Panc1 (cell line): Measurements from ENCODE around the gene PGS1.

Experiments used
- CTCF ChIP-seq: fragments of 450-650 bp; IDR thresholded peaks from 2 replicates; pipeline ENCODE4 v1.5.1; 2017; ENCODE audit warnings: mild to moderate bottlenecking
- SIN3A ChIP-seq: IDR thresholded peaks from 2 replicates; pipeline ENCODE4 v1.6.1; 2012; ENCODE audit warnings: low read depth, mild to moderate bottlenecking, low read length, moderate library complexity, borderline replicate concordance; ENCODE audit not compliant: insufficient read depth
- TCF7L2 ChIP-seq: IDR thresholded peaks from 2 replicates; pipeline ENCODE4 v1.6.1; 2011; ENCODE audit warnings: mild to moderate bottlenecking, low read depth, low read length, inconsistent platforms

GRCh38 chr17:78428025-78428575, 49.7 kb downstream of the PGS1 start:
- TF ChIP-seq CTCF (no peak), TCF7L2 (no peak), SIN3A (no peak)
